GM21360 (cell line): ENCODE results near the gene CCNF.

Experiments used
- ATAC-seq: cut with Tn5 transposase; IDR thresholded peaks from one replicate; pipeline ENCODE4 v1.9.1; 2021; ENCODE audit warnings: mild to moderate bottlenecking, moderate library complexity; ENCODE audit not compliant: unreplicated experiment

The CCNF gene

GRCh38 chr16:2499890-2500429, 70.7 kb downstream of the CCNF start:
- ATAC-seq, result no peak

GRCh38 chr16:2500430-2500917, 71.2 kb downstream of the CCNF start:
- no peak for ATAC-seq

GRCh38 chr16:2500918-2501750, 71.9 kb downstream of the CCNF start:
- peak; percentile 65 for ATAC-seq

GRCh38 chr16:2501946-2502895, 73.0 kb downstream of the CCNF start:
- no peak for ATAC-seq

- ATAC-seq, result no peak
Measured at GRCh38 chr16:2505695-2506094, 76.4 kb downstream of the CCNF start.

- peak; percentile 66 for ATAC-seq
Measured at GRCh38 chr16:2507052-2507659, 77.9 kb downstream of the CCNF start.

- peak; percentile 5 for ATAC-seq
Measured at GRCh38 chr16:2507665-2508064, 78.4 kb downstream of the CCNF start.
